GM21717 (cell line): ENCODE data around the gene ITGA5.

Experiments used
- ATAC-seq: cut with Tn5 transposase; IDR thresholded peaks from one replicate; pipeline ENCODE4 v1.9.1; 2021; ENCODE audit warnings: mild to moderate bottlenecking, moderate library complexity; ENCODE audit not compliant: unreplicated experiment

Gene ITGA5

DNA sequence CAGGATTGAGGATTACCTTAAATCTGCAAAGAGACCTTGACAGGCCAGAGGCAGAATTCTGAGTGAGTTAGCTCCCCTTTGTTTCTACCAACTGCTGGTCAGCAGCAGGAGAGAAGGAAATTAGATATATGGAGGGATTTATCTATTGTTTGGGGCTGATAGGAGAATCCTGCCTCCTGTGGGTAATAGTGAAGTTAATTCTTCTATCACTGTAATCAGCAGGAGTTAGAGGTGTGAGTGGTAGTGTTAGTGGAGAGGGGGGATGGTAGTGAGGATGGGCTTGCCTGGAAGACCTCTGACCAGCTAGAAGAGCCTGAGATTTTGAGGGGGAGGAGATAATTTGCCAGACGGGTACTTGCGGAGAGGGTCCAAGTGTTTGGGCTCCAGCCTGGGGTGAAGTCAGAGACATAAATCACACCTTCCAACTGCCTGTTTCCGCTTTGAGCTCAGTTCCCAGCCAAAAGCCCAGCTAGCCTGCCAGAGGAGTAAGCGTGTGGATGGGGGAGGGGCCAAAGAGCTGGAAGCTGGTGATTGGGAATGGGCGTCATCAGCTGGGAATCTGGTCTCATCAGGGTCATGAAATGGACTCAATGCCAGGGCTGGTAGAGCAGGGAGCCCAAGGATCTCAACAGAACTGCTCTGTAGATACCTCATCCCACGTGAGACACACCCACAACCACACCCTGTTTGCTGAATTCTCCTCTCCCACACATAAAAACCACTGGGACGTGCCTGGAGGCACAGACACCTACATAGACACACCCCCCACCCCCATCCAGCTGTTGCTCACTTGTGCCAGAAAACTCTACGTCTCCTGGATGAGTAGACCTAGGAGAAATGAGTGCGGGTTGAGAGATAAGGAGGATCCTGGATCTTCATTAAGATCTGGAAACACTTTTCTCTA, 13.1 kb upstream of the ITGA5 start:
- ATAC-seq = no peak

DNA sequence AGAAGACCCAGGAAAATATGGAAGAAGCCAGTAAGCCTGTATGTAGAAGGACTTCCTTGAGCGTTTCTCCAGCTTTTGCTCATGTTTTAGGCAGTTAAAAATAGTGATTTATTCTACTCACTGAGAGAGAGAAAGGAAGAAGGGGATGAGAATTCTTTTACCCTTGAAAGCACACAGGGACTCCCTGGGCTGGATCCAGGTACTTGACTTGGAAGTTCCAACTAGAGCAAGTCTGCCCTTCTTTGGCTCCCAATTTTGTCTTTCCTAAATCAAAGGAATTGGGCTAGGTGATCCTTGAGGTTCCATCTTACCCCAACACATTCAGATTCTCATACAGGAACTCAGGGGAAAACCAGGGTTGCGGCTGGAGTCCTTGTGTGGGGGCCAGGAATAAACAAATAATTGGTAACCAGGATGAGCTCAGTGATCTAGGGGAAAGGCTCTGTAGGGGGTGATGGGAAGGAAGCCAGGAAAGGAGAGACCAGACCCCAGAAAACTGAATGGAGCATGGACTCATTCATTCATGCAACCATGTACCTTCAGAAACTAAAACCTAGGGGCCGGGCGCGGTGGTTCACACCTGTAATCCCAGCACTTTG, 11.5 kb upstream of the ITGA5 start:
- ATAC-seq = no peak

DNA sequence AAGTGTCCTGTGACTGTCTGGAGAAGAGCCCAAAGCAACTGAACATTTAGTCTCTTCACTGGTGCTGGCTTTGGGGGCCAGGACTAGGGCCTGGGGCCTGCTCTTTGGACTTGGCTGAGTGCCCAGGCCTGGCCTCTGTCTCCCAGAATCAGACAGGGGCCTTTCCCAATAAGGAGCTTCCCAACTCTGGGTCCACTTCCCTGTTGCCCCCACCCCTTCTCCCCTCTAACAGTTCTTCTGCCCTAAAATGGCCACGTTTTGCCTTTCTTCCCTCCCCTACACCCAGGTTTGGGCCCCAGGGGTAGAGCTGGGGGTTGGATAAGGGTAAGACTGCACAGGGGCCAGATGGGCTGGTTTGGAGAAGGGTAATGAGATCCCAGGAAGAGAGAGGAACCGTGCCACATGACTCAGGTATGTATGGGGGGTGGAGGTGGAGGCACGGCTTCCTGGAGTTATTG, 10.0 kb upstream of the ITGA5 start:
- ATAC-seq = no peak

DNA sequence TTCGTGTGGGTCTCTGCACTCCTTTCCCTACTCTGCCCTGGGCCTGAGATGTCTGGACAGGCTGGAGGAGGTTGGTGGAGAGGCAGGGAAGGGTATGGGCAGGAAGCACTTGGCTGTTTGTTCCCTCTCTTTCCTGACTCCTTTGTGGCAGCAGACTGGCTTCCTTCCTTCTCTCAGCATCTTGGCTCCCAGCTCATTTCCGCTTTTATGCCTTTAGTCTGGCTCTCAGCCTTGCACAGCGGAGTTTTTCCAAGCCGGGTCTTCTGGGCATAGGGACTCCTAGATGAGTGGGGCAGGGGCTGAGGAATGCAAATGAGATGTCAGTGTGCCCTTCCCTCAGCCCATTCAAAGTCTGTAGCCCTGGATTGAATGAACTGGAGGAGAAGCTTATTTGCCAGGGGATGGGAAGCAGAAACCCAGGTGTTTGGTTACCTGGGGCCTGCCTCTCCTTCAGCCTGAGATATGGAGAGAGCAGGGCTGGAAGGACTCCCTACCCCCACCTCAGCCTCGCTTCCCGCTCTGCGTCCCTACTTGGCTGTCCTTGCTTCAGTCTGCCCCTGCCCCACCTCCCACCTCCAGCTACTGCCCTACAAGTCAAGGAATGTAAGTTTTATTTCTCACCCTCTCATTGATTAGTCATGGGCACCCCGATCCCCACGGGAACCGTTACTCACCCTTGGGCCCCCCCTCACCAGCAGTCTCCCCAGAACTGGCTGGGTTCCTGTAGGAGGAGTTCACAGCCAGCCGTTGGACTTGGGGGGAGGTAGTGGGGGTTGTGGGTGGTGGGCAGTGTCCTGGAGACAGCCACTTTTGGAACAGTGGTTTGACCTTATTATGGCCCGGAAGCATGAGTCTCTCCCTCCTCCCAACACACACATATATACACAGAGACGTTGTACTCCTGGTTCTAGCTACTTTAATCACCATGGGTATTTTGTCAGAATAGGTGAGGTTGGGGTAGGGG, 9.3 kb upstream of the ITGA5 start:
- no peak for ATAC-seq

DNA sequence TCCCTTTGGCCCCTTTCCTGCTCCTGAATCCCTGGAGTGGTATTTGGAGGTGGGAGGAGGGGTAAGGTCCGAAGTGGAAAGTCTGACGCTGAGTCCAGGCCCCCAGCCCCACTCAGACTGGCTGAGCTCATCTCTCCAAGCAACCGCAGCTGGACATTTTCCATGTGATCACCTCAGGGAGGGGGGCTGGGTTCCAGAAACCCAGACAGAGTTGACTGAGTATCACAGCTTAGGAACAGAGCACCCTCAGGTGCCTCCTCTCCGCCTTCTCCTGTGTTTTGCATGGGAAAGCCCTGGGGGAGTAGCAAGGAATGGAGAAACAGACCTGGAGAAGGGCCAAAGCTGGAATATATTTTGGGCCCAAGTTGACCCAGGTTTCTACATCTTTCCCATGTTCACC, 8.0 kb upstream of the ITGA5 start:
- ATAC-seq = no peak

DNA sequence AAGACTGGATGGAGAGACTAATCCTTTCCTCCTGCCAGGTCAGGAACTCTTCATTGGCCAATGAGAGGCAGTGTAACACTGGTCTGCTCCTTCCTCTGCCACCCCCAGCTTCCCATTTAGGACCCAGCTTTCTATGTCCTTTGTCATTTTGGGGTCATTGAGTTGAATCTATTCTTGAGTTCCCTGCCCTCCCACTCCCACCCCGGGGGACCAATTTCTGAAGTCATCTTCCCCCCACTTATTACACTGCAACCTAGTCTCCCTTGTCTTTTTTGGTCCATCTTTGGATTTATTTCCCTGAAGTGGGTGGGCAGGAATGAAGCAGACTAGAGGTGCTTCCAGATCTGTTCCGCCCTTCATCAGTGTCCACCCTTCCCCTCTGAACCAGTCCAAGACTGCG, 7.6 kb upstream of the ITGA5 start:
- no peak for ATAC-seq

DNA sequence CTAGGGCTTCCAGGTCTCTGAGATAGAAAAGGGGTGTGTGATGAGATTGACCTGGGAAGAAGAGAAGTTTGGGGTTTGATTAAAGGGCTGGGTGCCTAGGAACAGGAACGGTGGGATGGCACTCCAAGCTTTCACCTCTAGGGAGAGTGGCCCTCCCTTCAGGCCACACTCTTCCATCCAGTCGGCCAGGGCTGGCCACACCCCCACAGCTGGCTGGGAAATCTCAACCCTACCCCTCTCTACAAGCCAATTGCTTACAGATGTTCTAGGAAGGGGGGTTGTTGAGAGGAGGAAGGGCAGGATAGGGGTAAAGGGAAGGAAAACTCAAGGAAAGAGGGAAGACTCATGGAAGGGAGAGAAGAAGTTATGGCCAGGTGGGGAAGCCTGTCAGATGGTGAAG, 6.6 kb upstream of the ITGA5 start:
- ATAC-seq = no peak

DNA sequence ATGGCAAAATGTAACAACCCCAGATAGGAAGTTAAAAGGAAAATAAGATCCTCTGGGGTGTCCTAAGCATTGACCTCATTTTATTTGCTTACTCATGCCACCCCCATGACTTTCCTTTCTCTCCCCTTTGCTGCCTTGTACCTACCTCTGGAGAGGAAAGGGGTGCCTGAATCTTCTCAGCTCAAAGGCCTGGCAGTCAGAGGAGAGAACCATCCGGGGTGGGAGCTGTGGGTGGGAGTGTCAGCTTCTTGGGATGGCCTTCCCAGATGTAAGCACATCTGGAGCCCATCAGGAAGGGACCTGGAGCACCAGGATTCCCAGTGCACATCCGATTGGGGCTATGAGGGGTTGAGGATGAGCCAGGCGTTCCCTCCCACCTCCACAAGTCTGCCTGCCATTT, 5.2 kb upstream of the ITGA5 start:
- no peak for ATAC-seq

DNA sequence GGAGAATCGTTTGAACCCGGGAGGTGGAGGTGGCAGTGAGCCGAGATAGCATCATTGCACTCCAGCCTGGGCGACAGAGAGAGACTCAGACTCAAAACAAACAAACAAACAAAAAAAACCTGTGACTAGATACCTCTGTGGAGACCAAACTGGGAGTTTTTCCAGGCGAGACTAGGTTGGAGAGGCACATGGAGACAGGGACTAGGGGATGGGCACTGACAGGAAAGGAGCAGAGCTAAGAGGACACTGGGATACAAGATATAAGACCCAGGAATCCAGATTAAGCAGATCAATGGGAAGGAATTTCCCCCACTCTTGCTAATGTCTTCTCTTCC, 4.7 kb upstream of the ITGA5 start:
- no peak for ATAC-seq

DNA sequence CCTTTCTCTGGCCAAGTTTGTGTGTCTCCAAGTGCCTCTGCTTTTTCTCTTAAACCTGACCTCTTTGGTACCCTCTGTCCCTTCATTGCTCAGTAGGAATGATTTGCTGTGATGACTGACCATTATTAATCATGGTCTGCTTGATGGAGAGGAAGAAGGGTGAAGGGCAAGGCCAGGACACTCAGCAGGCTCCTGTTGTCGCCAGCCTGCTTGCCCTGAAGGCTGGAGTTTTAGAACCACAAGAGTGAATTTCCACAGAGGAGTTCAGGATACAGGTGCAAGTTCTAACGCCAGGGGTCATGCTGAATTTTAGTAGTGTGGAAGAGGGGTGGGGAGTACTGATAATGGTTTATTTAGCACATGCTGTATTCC, 2.8 kb upstream of the ITGA5 start:
- ATAC-seq = no peak

DNA sequence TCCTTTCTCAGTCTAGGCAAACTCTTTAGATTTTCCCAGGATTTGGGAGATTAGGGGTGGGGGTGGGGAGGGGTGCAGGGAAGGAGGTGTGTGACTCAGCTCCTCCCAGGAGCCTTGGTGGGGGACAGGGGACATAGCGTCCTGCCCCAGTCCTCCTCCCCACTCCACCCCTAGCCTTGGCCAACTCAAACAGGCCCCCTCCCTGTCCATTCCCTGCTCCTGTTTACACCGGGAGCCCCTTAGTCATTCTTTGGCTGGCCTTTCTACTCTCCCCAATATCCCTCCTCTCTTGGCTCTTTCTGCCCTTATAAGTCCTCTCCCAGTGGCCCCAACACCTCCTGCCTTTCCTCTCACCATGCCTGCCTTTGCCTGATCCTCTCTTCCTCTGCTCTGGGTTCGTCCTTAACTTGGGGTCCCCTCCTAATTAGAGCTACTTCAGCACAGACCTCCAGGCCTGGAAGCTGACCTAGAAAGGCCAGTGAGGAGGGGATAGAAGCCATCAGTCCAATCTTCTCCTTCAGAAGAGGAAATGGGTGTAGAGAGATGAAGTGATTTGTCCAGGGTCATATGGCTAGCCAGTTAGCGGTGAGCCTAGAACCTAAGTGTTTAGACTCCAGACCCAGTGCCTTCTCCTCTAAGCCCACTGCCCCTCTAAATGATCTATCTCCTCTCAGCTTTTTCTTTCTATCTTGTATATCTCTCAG, 2.3 kb upstream of the ITGA5 start:
- ATAC-seq = no peak

DNA sequence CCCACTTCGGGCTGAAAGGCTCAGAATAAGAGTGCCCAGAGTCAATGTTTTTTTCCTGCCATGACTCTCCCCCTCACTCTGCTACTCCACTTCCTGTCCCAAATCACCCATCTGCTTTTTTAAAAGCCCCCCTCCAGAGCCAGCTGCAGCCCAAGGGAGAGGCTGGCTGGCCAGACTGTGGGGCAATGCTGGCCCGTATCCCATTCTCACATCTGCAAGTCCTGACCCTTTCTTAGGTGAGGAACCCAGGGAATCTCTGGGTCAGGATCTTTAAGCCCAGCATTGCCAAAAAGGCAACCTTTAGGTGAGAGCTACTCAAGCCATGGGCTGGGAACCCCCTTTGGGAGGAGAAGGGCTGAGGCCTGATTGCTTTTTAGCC, 1.7 kb upstream of the ITGA5 start:
- no peak for ATAC-seq

DNA sequence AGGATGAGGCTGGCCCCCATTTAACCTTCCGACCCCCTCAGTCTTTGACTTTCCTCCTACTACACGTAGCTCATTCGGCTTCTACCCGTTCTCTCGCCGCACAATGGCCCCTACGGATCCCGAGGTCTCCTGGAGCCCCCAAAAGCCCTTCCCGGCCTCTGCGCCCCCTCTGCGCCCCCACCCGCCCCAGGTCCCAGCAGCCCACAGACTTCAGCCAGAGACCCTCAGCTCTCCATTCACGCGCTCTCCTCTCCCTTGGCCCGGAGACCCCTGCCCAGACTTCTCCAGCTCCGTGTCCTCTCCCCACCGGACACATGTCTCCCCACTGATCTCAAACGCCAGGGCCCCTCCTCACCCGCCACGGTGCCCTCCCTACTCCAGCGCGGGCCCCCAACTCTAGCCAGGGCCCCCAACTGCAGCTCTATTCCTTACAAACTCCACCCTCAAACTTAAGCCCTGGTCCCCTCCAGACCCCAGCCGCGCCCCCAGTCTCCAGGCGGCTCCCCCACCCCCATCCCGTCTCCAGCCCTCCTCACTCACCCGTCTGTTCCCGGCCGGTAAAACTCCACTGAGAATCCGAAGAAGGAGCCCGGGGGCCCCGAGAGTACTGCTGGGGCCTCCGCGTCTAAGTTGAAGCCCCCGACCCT, 502 bp downstream of the ITGA5 start:
- no peak for ATAC-seq

DNA sequence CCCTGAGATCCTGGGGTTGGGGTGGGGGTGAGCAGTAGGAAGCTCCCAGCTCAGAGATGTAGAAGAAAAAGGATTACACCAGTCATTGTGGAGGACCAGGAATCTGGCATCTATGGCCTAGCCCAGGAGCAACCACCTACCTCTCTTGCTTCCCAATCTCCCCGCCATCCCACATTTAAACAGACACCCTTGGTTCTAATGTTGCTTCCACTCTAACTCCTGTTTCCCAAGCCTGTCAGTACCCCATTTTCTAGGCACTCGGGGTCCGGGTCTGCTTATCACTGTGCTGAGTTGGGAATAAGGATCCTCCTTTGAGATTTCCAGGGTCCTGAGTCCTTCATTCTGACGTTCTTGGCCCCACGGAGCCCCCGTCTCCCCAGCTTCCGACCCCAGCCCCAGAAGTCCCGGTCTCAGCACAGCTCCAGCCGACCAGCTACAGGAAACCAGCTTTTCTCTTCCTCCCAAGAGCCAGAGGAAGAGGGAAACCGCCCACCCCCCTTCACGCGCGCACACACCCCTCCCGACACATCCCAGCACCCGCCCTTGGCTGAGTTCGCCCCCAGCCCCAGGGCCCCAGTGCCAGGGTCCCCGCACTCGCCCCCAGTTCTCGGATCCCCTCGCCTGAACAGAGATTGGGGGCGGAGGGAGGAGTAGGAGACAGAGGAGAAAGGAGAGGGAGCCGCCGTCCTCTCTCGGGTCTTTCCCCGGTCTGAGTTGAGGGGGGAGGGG, 1.2 kb downstream of the ITGA5 start:
- ATAC-seq = no peak

DNA sequence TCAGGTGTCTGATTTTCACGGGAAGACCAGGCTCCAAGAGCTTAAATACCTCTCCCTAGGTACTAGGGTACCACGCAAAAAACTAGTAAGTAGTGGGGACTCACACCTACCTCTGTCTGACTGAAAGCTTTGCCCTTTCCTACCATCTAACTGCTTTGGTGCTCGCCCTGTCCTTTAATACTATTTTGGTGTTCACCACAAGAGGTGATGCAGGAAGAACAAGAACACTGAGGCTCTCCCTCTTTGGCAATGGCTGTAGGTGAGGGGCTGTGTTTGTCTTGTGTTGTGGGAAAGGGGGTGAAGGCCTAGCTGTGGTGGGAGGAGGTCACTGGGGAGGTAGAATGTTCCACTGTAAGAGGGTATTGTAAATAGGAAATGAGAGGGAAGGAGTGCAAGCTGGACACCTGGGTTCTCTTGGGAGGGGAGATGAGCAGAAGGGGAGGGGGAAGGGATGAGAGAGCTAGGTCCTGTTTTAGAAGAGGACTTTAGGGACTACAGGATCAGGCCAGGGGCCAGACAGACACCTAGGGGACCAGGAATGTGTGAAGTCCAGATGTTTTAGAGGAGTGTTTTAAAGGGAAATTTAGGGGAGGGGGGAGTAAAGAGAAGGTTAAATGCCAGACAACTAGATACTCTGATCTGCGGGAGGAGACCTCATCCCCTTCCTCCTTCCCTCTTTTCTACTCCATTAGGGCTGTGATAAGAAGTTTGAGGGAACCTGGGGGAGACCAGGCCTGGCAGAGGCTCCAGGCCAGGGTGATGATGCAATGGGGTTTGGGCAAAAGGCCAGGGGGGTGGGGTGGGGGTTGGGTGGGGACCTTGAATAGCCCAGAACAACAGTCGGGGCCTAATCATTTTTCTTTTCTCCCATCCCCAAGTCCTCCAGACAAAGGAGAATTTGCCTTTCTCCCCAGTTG, 2.1 kb downstream of the ITGA5 start:
- no peak for ATAC-seq

DNA sequence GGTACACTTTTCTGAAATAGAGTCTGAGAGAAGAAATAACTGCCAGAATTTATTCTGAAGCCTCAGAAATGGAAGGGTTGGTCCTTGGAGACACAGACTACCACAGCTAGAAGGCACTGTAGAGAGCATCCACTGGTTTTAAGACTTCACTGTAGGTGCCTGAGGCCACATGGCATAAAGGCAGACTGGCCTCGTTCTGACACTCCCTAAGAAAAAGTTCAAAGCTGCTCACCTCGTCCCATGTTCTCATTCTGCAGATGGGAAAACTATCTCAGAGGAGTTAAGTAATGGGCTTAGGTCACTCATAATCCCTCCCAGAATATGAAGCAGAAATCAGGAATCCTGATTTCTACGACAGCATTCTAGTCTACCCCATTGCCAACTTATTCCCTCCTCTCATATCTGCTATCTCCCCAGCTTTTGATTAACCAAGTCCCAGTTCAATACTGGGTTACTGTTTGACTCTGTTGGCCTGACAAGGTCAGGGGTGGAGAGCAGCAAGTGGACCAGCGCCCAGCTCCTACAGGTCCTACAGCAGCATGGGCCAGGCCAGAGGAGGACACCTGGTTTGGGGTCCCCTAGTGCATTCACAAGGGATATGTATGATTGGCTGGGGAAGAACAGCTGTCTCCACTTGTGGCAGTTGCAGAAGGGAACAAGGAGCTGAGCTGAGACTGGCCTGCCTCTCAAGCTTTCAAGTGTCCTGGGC, 3.7 kb downstream of the ITGA5 start:
- no peak for ATAC-seq

DNA sequence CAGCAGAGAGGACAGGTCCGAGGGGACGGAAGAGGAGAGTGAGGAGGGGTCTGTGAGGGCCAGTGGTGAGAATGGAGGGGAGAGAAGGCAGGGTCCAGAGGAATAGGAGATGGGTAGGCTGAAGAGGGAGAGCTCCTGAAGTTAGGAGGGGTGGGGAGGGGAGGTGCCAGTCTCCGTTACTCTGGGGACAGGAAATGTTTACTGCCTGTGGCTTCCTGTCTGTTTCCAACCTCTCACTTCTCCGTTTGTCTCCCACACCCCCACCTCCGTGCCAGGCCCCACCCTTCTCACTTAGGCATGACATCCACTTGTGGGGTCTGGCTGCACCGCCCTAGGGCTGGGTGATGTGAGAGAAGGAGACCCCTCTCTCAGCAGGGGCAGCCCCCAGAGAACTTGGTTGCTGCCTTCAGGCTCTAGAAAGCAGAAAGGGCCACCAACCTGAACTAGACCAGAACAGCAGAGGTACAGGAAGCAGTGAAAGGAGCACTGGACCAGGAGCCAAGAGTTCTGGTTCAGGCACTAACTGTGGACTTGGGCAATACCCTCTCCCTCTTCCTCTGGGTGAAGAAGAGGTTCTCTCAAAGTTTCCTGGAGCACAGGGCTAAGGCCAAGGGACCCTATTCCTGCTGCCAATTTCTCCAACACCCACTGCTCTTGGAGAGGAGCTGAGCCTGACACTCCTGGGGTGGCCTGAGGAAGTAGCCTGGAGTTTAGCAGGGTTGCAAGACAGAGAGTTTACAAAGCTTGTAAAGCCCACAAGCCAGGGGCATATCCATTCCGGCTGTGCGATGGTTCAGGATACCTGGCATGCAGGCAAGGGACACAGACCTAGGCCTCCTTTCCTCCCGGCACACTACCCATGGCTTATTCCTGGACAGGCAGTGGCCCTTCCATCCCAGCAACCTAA, 5.5 kb downstream of the ITGA5 start:
- no peak for ATAC-seq
